Stimulated activated naive CD8-positive, alpha-beta T cell treated with anti-CD3 and anti-CD28 coated beads, Interleukin-15, Interleukin-2, amounts not matched to agents 100 U/mL and 50 U/mL, for 24 hours (primary cell): Measurements from ENCODE around the gene TPM1.

ENCODE experiments used
- ATAC-seq: fragments of 150-1000 bp; cut with Tn5 transposase; one replicate; pipeline ENCODE4 v1.10.0; 2021
- DNase-seq: peaks from one replicate; pipeline ENCODE4 v3.0.0; 2021

Gene TPM1

GRCh38 chr15:63016234-63016633 is 26.3 kb upstream of the TPM1 start:
- no peak for ATAC-seq
- no peak for DNase-seq

GRCh38 chr15:63018639-63019038 is 23.9 kb upstream of the TPM1 start:
- no peak for ATAC-seq
- DNase-seq = no peak

GRCh38 chr15:63019511-63020109 is 22.9 kb upstream of the TPM1 start:
- ATAC-seq (no peak), DNase-seq (no peak)

DNA sequence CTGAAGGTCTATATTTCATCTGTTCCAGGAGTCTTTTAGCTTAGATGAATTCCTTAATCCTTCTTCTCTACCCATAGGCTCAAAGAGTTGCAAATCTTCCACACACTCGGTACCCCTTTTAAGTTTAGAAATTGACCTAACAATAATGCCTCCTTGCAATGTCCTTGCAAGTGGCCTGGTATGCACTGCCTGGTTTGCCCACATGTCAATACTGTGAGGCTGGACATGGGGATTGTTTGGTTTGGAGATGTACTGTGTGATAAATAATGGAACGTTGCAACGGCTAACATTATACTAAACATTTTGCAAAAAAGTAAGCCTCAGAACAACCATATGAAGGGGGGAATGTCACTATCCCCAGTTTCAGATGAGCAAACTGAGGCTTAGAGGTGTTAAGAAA is 22.4 kb upstream of the TPM1 start:
- no peak for ATAC-seq
- DNase-seq = no peak

GRCh38 chr15:63020759-63021430 is 21.7 kb upstream of the TPM1 start:
- ATAC-seq (no peak), DNase-seq (no peak)

GRCh38 chr15:63022181-63022580 is 20.4 kb upstream of the TPM1 start:
- ATAC-seq (no peak), DNase-seq (no peak)

DNA sequence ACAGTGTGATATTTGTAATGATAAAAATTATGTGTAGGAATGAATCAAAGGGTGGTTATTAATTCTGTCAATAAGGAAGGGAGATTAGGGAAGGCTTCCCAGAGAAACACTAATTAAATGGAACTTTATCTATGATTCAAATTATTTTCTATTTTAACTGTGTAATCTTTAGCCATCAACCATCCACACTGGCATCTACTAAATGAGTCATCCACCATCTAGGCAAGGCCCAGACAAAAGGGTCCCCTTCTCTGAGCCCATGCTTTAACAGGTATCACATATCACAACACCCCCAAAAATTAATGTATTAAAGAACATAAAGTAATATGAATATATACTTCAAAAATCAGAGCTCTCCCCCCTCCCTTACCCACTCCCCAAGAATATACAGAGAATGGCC is 19.9 kb upstream of the TPM1 start:
- ATAC-seq (no peak), DNase-seq (no peak)

DNA sequence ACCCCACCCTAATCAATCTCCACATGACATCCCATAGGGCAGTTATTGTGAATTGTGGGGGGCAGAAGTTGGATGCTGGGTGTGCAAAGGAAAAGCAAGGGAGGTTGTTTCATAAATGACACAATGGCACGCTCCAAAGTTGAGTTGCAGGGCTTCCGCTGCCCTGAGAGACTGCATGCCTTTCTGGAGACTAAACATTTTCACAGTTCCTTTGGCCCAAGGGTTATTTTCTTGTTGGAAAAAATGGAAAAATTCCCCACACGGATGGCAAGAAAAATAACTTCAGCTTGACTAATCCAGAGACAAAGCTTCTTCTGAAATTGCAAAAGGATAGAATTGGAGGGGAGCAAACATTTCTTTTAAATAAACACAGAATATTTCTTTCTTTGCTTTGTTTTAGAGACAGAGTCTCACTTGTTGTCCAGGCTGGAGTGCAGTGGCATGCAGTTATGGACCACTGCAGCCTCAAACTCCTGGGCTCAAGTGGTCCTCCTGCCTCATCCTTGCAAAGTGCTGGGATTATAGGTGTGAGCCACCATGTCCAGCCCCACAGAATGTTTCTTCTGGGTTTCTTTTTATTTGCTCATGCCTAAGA is 19.1 kb upstream of the TPM1 start:
- DNase-seq = no peak
- ATAC-seq = no peak

DNA sequence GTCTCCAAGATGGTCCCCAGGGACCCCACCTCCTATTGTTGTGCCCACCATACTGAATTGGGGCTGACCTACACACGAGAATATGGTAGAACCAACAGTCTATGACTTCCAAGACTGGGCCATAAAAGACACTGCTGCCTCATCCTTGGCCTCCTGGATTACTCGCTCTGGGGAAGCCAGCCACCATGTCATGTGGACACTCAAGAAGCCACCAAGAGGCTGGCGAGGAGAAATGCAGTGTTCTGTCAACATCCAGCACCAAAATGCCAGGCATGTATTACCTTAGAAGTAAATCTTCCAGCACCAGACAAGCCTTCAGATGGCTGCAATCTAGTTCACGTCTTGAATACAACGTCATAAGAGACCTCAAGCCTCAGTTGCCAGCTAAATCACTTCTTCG is 17.1 kb upstream of the TPM1 start:
- DNase-seq (no peak), ATAC-seq (no peak)

DNA sequence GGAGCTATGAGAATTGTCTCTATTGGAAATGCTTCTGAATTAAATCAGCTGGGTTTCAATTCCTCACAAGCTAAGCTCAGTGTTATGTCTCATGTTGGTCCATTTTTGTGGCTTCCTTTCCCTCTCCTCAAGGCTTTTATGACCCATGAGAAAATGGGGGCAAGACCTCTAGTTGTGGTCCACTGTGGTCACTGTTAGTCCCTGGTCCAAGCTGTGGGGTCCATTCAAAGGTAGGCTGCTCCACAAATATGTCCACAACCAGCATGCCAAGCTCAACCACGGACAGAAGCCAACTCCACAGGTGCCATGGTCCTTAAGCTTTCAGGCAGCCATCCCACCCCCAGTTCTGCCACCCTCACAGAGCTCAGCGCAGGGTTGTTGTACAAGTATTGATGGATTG is 14.9 kb upstream of the TPM1 start:
- ATAC-seq (no peak), DNase-seq (no peak)

- DNase-seq = no peak
- no peak for ATAC-seq
Observed at GRCh38 chr15:63028442-63029110, 14.0 kb upstream of the TPM1 start.

DNA sequence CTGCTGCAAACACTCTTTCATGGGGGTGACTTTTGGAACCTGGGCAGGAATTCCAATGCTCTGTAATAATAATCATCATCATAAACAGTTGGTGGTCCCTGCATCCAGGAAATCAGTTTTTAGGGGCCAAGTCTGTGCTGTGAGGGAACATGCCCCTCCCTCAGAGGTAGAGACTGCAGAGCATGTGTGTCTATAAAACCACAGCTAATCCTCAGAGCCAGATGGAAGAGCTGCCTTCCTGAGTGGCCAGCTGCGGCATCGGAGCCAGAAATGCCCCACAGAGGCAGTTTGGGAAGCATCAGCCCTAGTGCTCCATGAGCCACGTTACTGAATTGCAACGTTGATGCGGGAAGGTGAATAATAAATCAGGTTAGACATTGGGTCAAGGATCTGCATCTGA is 12.9 kb upstream of the TPM1 start:
- no peak for ATAC-seq
- DNase-seq = no peak

DNA sequence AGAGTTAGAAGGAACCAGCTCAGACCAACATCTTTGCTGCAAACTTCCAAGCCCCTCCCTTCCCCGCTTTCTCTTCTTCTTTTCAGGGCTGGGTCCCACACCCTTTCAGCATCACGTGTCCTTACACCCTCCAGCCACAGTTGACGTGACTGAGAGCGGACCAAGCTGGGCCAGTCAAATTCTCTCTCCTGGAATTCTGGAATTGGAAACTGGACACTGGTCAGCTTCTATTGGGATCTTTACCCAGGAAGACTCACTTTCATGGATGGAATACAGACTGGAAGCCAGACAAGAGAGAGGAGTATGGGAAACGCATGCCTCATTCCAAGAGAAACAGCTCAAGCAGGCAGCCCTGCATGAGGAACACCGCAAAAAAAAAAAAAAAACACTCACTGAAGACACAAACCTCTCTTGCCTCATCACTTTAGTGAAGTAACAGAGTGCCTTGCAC is 12.4 kb upstream of the TPM1 start:
- ATAC-seq = no peak
- no peak for DNase-seq

DNA sequence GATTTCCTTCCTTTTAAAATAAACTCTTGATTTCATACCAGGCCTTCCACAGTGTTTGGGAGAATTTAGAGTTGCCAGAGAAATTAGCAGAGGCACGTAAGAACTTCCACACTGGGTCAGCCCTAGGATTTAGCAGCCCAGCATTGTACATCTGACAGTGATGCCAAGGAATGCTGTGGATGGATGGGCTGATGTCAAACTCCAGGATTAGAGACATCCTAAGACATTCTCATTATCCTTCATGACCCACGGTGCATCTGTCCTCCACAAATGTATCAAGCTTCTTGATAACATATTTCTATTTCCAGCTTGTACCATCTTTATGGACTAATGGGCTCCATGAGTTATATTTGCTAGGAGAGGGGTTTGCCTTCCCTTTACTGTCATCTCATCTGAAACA is 8.0 kb upstream of the TPM1 start:
- DNase-seq (no peak), ATAC-seq (no peak)

- DNase-seq (no peak), ATAC-seq (no peak)
Observed at GRCh38 chr15:63035253-63035652, 7.3 kb upstream of the TPM1 start.

GRCh38 chr15:63035977-63036376 is 6.6 kb upstream of the TPM1 start:
- ATAC-seq (no peak), DNase-seq (no peak)

- DNase-seq (no peak), ATAC-seq (no peak)
Observed at GRCh38 chr15:63037976-63038720, 4.4 kb upstream of the TPM1 start.

DNA sequence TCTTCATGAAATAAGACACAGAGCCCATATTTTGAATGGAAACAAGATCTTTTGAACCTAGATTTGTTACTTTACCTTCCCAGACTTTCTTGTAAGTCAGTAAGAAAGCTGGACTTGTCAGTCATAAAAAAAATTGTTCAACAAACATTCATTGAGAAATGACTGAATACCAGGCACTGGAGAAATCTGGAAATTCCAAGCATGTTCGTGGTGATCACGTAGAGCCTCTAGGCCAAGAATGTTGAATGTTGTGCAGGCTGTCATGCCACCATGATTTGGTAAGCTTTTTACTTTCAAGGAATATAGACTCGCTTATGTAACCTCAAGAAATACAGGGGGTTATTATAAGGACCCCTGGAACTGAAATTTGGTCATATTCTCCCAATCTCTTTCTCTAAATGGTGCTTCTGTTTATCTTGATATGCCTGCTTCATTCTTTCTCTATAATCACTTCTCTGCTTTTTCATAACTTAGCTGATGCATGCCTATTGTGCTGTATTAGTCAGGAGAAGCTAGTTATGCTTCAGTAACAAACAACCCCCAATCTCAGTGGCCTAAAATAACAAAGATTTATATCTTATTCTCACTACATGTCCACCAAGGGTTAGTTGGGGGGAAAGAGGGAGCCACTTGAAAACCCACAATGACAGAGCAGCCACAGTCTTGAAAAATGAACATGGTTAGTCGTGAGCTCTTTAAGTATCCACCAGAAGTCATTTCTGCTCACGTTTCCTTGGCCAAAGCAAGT is 3.4 kb upstream of the TPM1 start:
- ATAC-seq = no peak
- DNase-seq = no peak

DNA sequence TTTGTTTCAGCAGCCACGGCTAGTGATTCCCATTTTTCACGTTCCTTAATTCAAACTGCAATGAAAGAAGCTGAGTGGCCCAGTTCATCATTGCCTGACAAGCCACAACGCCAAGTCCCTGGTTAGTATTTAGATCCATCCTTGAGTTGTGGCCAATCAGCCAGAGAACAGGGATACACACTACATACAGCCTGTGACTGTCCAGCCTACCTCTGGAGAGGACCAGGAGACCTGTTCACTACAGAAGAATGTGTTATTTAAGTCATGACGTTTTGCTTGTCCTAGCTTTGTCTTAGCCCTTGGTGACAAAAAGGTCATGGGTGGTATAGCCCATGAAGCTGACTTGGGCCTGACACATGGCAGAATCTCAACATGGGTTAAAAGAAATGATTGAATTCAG is 2.7 kb upstream of the TPM1 start:
- ATAC-seq (no peak), DNase-seq (no peak)

DNA sequence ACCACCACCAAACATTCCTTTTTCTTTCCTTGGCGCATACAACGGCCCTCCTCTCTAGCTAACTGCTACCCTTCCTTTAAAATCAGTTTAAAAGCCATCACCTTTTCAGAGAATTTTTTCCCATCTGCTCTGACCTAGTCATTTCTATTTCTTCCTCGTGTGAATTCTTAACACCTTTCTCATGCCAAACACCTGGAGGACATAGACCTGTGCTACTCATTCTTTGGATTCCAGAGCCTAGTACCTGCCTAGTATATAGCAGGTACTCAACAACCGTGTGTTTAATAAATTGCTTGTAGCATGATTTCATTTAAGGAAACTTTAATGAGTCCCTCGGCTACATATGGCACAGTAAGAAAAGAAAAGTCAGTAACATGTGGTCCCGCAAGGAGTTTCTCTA is 2.0 kb upstream of the TPM1 start:
- DNase-seq (no peak), ATAC-seq (no peak)

- ATAC-seq = no peak
- no peak for DNase-seq
Observed at GRCh38 chr15:63040954-63041353, 1.6 kb upstream of the TPM1 start.

GRCh38 chr15:63041402-63041973 is 1.1 kb upstream of the TPM1 start:
- no peak for ATAC-seq
- no peak for DNase-seq
